Measurements from ENCODE around the gene ZNF823. TPM values are rescaled to one million over a fixed set of nuclear protein-coding genes. Genes with fewer than 3 reads are reported as not detected.
"Not testable (repeated sequence)": the region's sequence is repeated elsewhere in the genome, so short reads cannot be mapped to it uniquely, and the experiment has no call there.

The ZNF823 gene
- total RNA-seq, 2 donors from 2014 or later, result 8.2 to 11.0 TPM

- Histone ChIP-seq H3K36me3 (no peaks in the 10 kb centered on the region), H3K4me3 (no peak overlapping the region), H3K9me3 (peaks cover 10% of the 10 kb centered on the region), H3K27me3 (replicated peaks; ENCODE audit: insufficient read depth) (no peaks in the 10 kb centered on the region), H3K27ac (no peak overlapping the region), H3K4me1 (ENCODE audit: control insufficient read depth in 1 of 2, low read depth in 2 of 2) (no peaks in the 10 kb centered on the region)
- no peak for TF ChIP-seq CTCF (IDR thresholded peaks at IDR 0.05)
- ATAC-seq (ENCODE audit: insufficient number of reproducible peaks, low FRiP score, low read depth) (no peak), DNase-seq (ENCODE audit: low spot score) (no peak)
These were observed 60.2 kb downstream of the ZNF823 start for GRCh38 chr19:11678504-11678903.

GRCh38 chr19:11676661-11677600 lies 61.8 kb downstream of the ZNF823 start:
- H3K27me3 ChIP-seq (replicated peaks; ENCODE audit: insufficient read depth); ATAC-seq (ENCODE audit: insufficient number of reproducible peaks, low FRiP score, low read depth); DNase-seq (ENCODE audit: low spot score); H3K36me3 ChIP-seq; H3K4me1 ChIP-seq (ENCODE audit: control insufficient read depth in 1 of 2, low read depth in 2 of 2); H3K27ac ChIP-seq; H3K4me3 ChIP-seq: not testable (repeated sequence)
- H3K9me3 ChIP-seq, result peaks cover 10% of the 10 kb centered on the region

GRCh38 chr19:11675569-11675968 lies 63.2 kb downstream of the ZNF823 start:
- H3K36me3 ChIP-seq, result no peaks in the 10 kb centered on the region
- no peak for TF ChIP-seq CTCF (IDR thresholded peaks at IDR 0.05)
- no peaks in the 10 kb centered on the region for H3K27me3 ChIP-seq (replicated peaks; ENCODE audit: insufficient read depth)
- DNase-seq (ENCODE audit: low spot score) (no peak), ATAC-seq (ENCODE audit: insufficient number of reproducible peaks, low FRiP score, low read depth) (no peak)
- H3K4me3 ChIP-seq, result no peak overlapping the region
- H3K4me1 ChIP-seq (ENCODE audit: control insufficient read depth in 1 of 2, low read depth in 2 of 2), result no peaks in the 10 kb centered on the region
- H3K27ac ChIP-seq, result no peak overlapping the region
- peaks cover 7% of the 10 kb centered on the region for H3K9me3 ChIP-seq

- no peak for ATAC-seq (ENCODE audit: insufficient number of reproducible peaks, low FRiP score, low read depth)
- no peak for DNase-seq (ENCODE audit: low spot score)
- H3K36me3 ChIP-seq, result no peaks in the 10 kb centered on the region
- H3K27me3 ChIP-seq (replicated peaks; ENCODE audit: insufficient read depth), result no peaks in the 10 kb centered on the region
- no peaks in the 10 kb centered on the region for H3K9me3 ChIP-seq
- H3K4me1 ChIP-seq (ENCODE audit: control insufficient read depth in 1 of 2, low read depth in 2 of 2), result no peaks in the 10 kb centered on the region
- H3K4me3 ChIP-seq, result peak overlapping the region; percentile 70
- no peak overlapping the region for H3K27ac ChIP-seq
- no peak for TF ChIP-seq CTCF (IDR thresholded peaks at IDR 0.05)
These were observed 64.7 kb downstream of the ZNF823 start for GRCh38 chr19:11674067-11674492.

- Histone ChIP-seq H3K27me3 (replicated peaks; ENCODE audit: insufficient read depth) (no peaks in the 10 kb centered on the region), H3K4me1 (ENCODE audit: control insufficient read depth in 1 of 2, low read depth in 2 of 2) (no peaks in the 10 kb centered on the region), H3K9me3 (no peaks in the 10 kb centered on the region), H3K36me3 (no peaks in the 10 kb centered on the region), H3K27ac (no peak overlapping the region), H3K4me3 (peak overlapping the region; percentile 70)
- DNase-seq (ENCODE audit: low spot score), result no peak
- no peak for ATAC-seq (ENCODE audit: insufficient number of reproducible peaks, low FRiP score, low read depth)
- peak; percentile 49 for TF ChIP-seq CTCF (IDR thresholded peaks at IDR 0.05)
These were observed 65.1 kb downstream of the ZNF823 start for GRCh38 chr19:11673608-11674041.

Other genes starting within 250 kb of the ZNF823 start
- 10 to 100 TPM in 1 of 2 donors, 1 to 10 TPM in 1; 5.4 to 25.0 TPM for gene ZNF653, start 233.1 kb downstream of the ZNF823 start, total RNA-seq
- 10 to 100 TPM; 40.4 to 44.1 TPM for gene ECSIT, start 209.8 kb downstream of the ZNF823 start, total RNA-seq
- gene CNN1, start 200.1 kb downstream of the ZNF823 start, total RNA-seq, result 1,000 to 10,000 TPM in 1 of 2 donors, 100 to 1,000 TPM in 1; 703 to 1,224 TPM
- gene ELOF1, start 179.7 kb downstream of the ZNF823 start, total RNA-seq, result 10 to 100 TPM; 24.3 to 36.6 TPM
- gene ACP5, start 161.3 kb downstream of the ZNF823 start, total RNA-seq, result 10 to 100 TPM in 1 of 2 donors, 1 to 10 TPM in 1; 1.6 to 14.6 TPM
- gene ZNF627, start 141.5 kb downstream of the ZNF823 start, total RNA-seq, result 10 to 100 TPM in 1 of 2 donors, 1 to 10 TPM in 1; 5.6 to 13.1 TPM
- 10 to 100 TPM; 12.1 to 16.5 TPM for gene ZNF441, start 28.1 kb upstream of the ZNF823 start, total RNA-seq
- 1 to 10 TPM; 3.7 to 3.9 TPM for gene ZNF491, start 59.6 kb upstream of the ZNF823 start, total RNA-seq
- gene ZNF440, start 75.3 kb upstream of the ZNF823 start, total RNA-seq, result 10 to 100 TPM in 1 of 2 donors, 1 to 10 TPM in 1; 7.3 to 23.5 TPM
- gene ZNF439, start 109.8 kb upstream of the ZNF823 start, total RNA-seq, result 10 to 100 TPM; 13.8 to 28.2 TPM
- 10 to 100 TPM; 10.4 to 15.0 TPM for gene ZNF69, start 148.8 kb upstream of the ZNF823 start, total RNA-seq
- 10 to 100 TPM; 12.5 to 20.0 TPM for gene ZNF700, start 186.2 kb upstream of the ZNF823 start, total RNA-seq
- gene ZNF763, start 226.1 kb upstream of the ZNF823 start, total RNA-seq, result 1 to 10 TPM; 2.3 to 5.9 TPM